22Rv1 (cell line): ENCODE data around the gene CYP21A2.

Experiments used
- ZFX ChIP-seq: fragments of 450-650 bp; IDR thresholded peaks from 2 replicates; pipeline ENCODE4 v1.6.1; 2017; ENCODE audit warnings: antibody characterized with exemption, borderline replicate concordance
- TF ChIP-seq, protein P1 (sequence below): fragments of 450-650 bp; IDR thresholded peaks from 2 replicates; pipeline ENCODE4 v1.5.1; 2017; ENCODE audit warnings: mild to moderate bottlenecking

GRCh38 chr6:32082935-32083334 is 44.7 kb downstream of the CYP21A2 start:
- TF ChIP-seq, protein P1, sequence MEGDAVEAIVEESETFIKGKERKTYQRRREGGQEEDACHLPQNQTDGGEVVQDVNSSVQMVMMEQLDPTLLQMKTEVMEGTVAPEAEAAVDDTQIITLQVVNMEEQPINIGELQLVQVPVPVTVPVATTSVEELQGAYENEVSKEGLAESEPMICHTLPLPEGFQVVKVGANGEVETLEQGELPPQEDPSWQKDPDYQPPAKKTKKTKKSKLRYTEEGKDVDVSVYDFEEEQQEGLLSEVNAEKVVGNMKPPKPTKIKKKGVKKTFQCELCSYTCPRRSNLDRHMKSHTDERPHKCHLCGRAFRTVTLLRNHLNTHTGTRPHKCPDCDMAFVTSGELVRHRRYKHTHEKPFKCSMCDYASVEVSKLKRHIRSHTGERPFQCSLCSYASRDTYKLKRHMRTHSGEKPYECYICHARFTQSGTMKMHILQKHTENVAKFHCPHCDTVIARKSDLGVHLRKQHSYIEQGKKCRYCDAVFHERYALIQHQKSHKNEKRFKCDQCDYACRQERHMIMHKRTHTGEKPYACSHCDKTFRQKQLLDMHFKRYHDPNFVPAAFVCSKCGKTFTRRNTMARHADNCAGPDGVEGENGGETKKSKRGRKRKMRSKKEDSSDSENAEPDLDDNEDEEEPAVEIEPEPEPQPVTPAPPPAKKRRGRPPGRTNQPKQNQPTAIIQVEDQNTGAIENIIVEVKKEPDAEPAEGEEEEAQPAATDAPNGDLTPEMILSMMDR: no peak
- no peak for TF ChIP-seq ZFX
